Measurements from ENCODE around the gene C1RL.

Gene C1RL

DNA sequence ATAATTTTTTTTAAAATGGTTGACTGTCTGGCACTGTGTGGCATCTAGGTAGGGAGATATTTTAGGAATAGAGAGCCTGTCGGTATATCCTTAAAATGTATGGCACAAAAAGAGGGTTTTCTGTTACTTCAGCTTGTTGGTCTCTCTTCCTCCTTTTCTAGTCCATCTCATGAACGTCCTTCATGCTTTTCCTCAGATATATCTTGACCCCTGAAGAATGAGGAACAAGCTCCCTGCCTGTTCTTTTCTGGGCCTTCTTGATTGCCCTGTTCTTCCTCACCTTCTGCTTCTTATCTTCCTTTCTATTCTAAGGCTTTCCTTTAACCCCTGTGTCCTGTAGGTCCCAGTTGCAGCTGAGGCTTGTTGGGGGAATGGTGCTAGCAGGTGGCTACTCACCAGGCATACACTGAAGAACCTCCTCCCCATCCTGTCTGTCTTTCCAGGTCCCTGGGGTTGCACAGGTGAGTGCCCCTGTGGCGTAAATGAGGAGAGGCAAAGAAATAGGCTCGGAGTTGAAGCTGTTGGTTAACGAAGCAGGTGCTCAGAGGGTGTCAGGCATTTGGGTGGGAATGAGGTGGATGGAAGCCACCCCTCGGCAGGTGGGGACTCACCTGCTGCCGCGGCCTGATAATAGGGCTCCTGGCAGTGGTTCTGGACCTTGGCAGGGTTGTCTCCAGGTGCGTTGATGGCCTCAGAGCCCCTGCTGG, 9.6 kb downstream of the C1RL start:
- peak in 1 of 10 donors; percentile 42 for DNase-seq
- intact Hi-C loops (cut with DNase I) = loop anchor here (10.0 kb wide), 1 partner anchor 125 kb away; the partner anchor contains the start of genes EMG1 and PHB2

- intact Hi-C loops (cut with DNase I) = loop anchor here (10.0 kb wide), 1 partner anchor 122 kb away; the partner anchor contains the start of genes EMG1 and PHB2
- DNase-seq = peak in 1 of 10 donors; percentile 34
Observed at GRCh38 chr12:7096979-7097378, 12.0 kb downstream of the C1RL start.

GRCh38 chr12:7096006-7096932, 12.7 kb downstream of the C1RL start:
- intact Hi-C loops (cut with DNase I) = loop anchor here (10.0 kb wide), 1 partner anchor 121 kb away; the partner anchor contains the start of genes EMG1 and PHB2
- no peak for DNase-seq

DNA sequence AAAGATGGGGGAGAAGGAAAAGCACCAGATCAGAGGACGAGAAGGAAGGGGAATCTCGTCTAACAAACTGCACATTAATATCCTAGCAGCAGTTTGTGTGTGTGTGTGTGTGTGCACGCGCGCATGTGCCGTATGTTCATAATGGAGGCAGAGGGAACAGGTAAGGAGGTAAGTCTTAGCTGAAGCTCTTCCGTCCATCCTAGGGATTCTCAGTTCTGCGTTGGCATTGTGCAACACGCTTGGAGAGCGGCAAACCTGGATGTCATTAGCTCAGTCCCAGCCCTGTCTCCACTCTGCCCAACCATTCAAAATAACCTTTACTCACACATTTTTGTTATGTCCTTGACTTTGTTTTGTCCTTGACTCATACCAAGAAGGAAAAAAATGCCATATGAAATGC, 15.1 kb downstream of the C1RL start:
- intact Hi-C loops (cut with DNase I) = loop anchor here (5.0 to 10.0 kb wide), 2 partner anchors 77 to 119 kb away; partner anchors contain the start of genes EMG1, LPCAT3 and PHB2
- no peak for DNase-seq

- DNase-seq = no peak
- intact Hi-C loops (cut with DNase I) = loop anchor here (5.0 to 10.0 kb wide), 2 partner anchors 76 to 119 kb away; partner anchors contain the start of genes EMG1, LPCAT3 and PHB2
Observed at GRCh38 chr12:7093486-7093885, 15.5 kb downstream of the C1RL start.

DNA sequence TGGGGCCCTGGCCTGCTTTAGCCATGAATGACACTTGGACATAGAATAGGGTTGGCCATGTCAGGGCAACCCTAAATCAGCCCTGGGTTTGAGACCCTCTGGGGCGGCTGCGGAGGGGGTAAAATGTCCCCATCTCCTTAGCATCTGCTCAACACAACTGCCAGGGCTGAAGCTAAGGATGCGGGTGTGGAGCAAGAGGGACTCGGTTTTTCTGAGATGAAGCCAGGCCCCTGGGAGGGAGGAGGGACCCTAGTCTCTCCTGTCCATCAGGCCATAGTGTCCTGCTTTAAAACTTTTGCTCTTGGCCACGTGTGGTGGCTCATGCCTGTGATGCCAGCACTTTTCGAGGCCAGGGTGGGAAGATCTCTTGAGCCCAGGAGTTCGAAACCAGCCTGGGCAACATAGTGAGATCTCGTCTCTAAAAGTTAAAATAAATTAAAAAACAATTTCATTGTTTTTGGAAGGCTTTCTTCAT, 16.0 kb downstream of the C1RL start:
- intact Hi-C loops (cut with DNase I) = loop anchor here (5.0 to 10.0 kb wide), 2 partner anchors 76 to 118 kb away; partner anchors contain the start of genes EMG1, LPCAT3 and PHB2
- no peak for DNase-seq

GRCh38 chr12:7092229-7092985, 16.6 kb downstream of the C1RL start, which contains the start of gene C1R:
TSS of gene C1R (minus strand) at chr12:7092445. CDS start at chr12:7092388, 57 bp downstream.
- intact Hi-C loops (cut with DNase I) = loop anchor here (5.0 to 10.0 kb wide), 2 partner anchors 75 to 118 kb away; partner anchors contain the start of genes EMG1, LPCAT3 and PHB2
- peak in 7 of 10 donors; percentile 63 to 92 (median 69) for DNase-seq

- no peak for DNase-seq
- intact Hi-C loops (cut with DNase I) = loop anchor here (5.0 to 10.0 kb wide), 2 partner anchors 74 to 117 kb away; partner anchors contain the start of genes EMG1, LPCAT3 and PHB2
Observed at GRCh38 chr12:7091660-7092228, 17.3 kb downstream of the C1RL start.

DNA sequence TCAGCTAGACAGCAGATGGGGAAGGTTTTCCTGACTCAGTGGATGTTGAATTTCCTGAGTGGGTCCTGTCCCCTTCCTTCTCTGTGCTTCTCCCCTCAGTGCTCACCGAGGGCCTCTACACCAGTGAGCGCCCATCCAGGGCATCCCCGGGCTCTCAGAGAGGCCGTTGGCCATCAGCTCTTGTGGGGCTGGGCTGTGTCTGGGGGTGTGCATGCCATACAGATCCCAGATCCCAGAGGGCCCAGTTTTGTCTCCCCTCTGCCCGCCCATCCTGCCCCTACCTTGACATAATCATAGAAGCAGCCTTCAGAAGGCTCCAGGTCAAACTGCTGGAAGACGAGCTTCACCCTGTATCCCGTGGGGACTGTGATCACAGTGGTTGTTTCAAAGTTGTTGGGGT, 17.8 kb downstream of the C1RL start:
- intact Hi-C loops (cut with DNase I) = loop anchor here (5.0 to 10.0 kb wide), 2 partner anchors 74 to 116 kb away; partner anchors contain the start of genes EMG1, LPCAT3 and PHB2
- DNase-seq = no peak

DNA sequence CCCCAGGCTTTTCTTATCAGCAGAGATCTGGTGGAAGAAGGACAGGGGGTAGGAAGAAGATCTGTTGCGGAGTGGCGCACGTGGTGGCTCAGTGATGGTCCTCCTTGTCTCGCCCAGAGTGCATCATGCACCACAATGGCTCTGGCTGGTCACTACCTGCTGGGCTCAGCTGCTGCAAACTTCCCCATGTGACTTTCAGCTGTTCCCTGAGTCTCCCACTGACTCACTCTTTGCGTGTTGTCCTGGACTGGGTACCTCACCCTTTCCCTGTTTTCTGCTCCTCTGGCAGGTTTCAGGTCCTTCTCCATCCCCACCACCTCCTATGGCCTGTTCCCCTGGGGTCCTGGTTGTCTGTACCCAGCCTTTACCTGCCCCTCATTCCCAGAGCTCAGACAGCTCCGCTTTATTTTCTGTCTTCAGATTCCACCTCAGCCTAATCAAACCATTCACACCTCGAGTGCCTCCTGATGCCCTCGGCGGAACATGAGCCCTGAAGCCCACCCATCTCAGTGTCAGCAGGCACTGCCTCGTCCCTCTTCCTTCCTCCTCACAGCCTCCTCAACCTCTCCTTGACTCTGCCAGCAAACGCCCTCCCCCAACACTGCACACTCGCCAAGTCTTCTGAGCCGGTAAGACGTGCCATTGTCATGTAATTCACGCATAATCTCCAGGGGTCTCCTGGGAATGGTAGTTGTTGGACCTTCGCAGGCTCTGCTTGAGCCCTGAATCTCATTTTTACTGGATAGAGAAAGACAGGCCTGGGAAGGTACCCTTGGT, 18.6 kb downstream of the C1RL start:
- no peak for DNase-seq
- intact Hi-C loops (cut with DNase I) = loop anchor here (5.0 to 10.0 kb wide), 2 partner anchors 73 to 116 kb away; partner anchors contain the start of genes EMG1, LPCAT3 and PHB2

GRCh38 chr12:7089196-7089871, 19.7 kb downstream of the C1RL start:
- DNase-seq = no peak
- intact Hi-C loops (cut with DNase I) = no loop called here

GRCh38 chr12:7083125-7083524, 25.9 kb downstream of the C1RL start:
- intact Hi-C loops (cut with DNase I) = no loop called here
- no peak for DNase-seq

GRCh38 chr12:7081037-7081436, 28.0 kb downstream of the C1RL start:
- DNase-seq = no peak
- intact Hi-C loops (cut with DNase I) = no loop called here

DNA sequence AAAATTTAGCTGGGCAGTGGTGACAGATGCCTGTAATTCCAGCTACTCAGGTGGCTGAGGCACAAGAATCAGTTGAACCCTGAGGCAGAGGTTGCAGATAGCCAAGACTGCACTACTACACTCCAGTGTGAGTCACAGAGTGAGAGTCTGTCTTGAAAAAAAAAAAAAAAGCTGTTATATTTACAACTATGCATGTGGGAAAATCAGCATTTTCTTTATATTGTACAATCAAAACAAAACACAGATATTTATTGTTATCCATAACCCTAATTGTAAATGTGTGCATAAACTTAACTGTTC, 29.2 kb downstream of the C1RL start:
- intact Hi-C loops (cut with DNase I) = no loop called here
- no peak for DNase-seq

GRCh38 chr12:7078163-7078562, 30.9 kb downstream of the C1RL start:
- DNase-seq = no peak
- intact Hi-C loops (cut with DNase I) = no loop called here

DNA sequence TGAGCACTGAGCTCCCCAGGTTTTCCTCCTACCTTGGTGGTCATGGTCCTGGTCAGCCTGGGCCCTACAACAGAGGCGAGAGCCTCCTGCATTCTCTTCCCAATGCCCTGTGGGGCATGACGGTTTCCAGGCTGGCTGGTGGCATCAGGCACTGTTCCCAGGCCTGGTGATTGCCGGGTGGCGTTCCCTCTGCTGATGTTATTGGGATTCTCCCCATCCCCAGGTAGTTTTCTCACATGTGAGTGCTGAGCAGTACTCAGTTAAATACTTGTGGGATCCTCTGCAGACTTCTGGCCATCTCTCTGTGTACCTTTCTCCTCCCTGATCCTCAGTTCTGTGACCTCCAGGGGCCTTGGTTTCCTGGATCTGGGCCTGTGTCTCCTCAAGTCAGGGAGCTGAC, 32.5 kb downstream of the C1RL start:
- intact Hi-C loops (cut with DNase I) = no loop called here
- DNase-seq = no peak

DNA sequence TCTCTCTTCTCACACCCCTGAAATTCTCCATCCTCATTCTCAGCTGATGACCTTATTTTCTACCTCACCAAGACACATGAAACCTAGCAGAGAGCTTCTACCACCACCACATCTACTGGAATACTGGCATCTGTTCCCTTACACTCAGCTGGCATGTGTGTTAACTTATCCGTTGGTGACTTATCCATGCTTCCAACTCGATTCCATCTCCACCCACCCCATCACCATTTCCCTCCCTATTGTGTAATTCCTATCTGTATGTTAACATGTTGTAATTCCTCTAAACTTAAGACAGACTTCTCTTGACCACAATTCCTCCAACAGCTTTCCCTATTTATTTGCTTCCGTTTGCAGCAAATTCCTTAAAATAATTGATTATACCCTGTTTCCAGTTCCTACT, 33.1 kb downstream of the C1RL start:
- no peak for DNase-seq
- intact Hi-C loops (cut with DNase I) = no loop called here

DNA sequence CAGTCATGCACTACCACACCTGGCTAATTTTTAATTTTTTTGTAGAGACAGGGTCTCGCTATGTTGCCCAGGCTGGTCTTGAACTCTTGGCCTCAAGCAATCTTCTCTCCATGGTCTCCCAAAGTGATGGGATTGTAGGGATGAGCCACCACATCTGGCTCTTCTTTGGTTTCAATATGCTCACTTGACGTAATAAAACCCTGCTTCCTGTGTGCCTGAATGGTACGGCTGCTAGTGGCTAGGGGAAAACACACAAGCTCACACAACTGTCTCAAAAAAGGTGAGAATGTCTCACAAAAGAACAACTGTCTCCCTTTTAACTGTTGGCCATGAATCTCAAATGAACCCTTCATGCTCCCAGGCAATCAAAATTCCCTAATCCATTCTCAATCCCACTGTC, 33.5 kb downstream of the C1RL start:
- DNase-seq = no peak
- intact Hi-C loops (cut with DNase I) = no loop called here

Data from posterior cingulate gyrus (tissue), 11 donors.